GM19372 (cell line): ENCODE results near the gene ETFA.

Experiments
- ATAC-seq: cut with Tn5 transposase; IDR thresholded peaks from one replicate; pipeline ENCODE4 v1.9.1; 2021; ENCODE audit warnings: mild to moderate bottlenecking, low read depth, moderate library complexity; ENCODE audit not compliant: unreplicated experiment

The ETFA gene

GRCh38 chr15:76340803-76341365, 29.6 kb upstream of the ETFA start:
- no peak for ATAC-seq

- ATAC-seq: no peak
Observed at GRCh38 chr15:76340198-76340802, 29.0 kb upstream of the ETFA start.

- no peak for ATAC-seq
Observed at GRCh38 chr15:76339305-76340197, 28.3 kb upstream of the ETFA start.

GRCh38 chr15:76338486-76339304, 27.4 kb upstream of the ETFA start:
- ATAC-seq: no peak

GRCh38 chr15:76337696-76338485, 26.6 kb upstream of the ETFA start:
- no peak for ATAC-seq

- ATAC-seq: no peak
Observed at GRCh38 chr15:76337059-76337695, 25.9 kb upstream of the ETFA start.

- ATAC-seq: peak; percentile 54
Observed at GRCh38 chr15:76336254-76337058, 25.2 kb upstream of the ETFA start, which contains the start of gene ISL2. Gene ISL2, plus strand, starts transcription at chr15:76336773. Its CDS starts 111 bp downstream, at chr15:76336884.

- ATAC-seq: no peak
Observed at GRCh38 chr15:76335307-76336253, 24.3 kb upstream of the ETFA start.

- no peak for ATAC-seq
Observed at GRCh38 chr15:76334438-76335306, 23.4 kb upstream of the ETFA start.

GRCh38 chr15:76333720-76334437, 22.6 kb upstream of the ETFA start:
- no peak for ATAC-seq

GRCh38 chr15:76333309-76333708, 22.0 kb upstream of the ETFA start:
- no peak for ATAC-seq

- no peak for ATAC-seq
Observed at GRCh38 chr15:76332796-76333195, 21.5 kb upstream of the ETFA start.

GRCh38 chr15:76330080-76330680, 18.9 kb upstream of the ETFA start:
- no peak for ATAC-seq

- ATAC-seq: no peak
Observed at GRCh38 chr15:76328958-76329357, 17.7 kb upstream of the ETFA start.

GRCh38 chr15:76328106-76328696, 16.9 kb upstream of the ETFA start:
- no peak for ATAC-seq
